ENCODE data around the gene ADPRHL1.

Gene ADPRHL1

GRCh38 chr13:113432506-113433270, 20.6 kb downstream of the ADPRHL1 start:
- DNase-seq (ENCODE audit: low spot score), result no peak

GRCh38 chr13:113431171-113431570, 22.1 kb downstream of the ADPRHL1 start:
- DNase-seq (ENCODE audit: low spot score), result no peak

DNA sequence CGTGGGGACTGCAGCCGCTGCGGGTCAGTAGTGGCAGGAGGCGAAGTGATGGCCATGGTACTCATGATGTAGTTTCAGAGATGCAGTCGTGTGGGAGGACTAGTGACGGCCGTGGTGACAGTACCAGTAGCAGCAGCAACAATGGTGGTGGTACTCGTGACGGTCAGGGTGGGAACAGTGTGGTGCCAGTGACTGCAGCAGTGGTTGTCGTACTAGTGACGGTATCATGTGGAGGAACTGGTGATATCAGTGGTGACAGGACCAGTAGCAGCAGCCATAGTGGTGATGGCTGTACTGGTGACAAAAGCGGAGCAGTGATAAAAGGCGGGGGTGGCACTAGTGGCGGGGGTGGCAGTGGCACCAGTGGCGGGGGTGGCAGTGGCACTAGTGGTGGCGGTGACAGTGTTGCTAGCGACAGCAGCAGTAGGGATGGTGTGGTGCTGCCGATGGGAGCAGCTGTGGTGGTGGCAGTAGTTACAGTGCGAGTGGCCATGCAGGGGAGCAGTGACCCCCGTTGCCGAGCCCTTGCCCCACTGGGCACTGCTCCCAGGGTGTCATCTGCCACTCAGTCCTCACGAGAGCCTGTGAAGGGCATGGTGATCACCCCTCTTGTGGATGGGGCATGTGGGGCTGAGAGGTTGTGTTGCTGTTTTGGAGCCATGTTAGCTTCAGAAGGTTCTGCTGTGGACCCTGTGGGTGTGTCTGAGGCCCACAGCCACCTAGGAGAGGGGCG, 22.7 kb downstream of the ADPRHL1 start:
- DNase-seq (ENCODE audit: low spot score), result no peak

DNA sequence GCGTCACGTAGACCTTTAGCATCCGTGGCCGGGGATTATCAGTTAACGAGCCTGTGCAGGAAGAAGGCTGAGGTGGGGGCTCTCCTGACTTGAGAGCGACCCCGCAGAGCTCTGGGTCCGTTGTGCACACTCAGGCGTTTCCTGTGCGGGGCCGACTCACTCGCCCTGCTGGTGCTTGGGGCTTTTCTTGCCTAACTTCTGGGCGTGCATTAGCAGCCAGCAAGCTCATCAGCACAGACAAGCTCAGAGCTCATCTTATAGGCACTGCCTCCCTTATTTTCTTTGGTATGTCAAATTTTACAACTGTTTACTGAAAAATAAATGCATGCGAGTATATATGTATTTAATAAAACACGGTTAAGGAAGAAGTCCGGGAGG, 23.7 kb downstream of the ADPRHL1 start:
- no peak for DNase-seq (ENCODE audit: low spot score)

GRCh38 chr13:113428871-113429607, 24.2 kb downstream of the ADPRHL1 start:
- DNase-seq (ENCODE audit: low spot score), result no peak

- DNase-seq (ENCODE audit: low spot score), result no peak
These were observed 24.8 kb downstream of the ADPRHL1 start for GRCh38 chr13:113428469-113428865.

DNA sequence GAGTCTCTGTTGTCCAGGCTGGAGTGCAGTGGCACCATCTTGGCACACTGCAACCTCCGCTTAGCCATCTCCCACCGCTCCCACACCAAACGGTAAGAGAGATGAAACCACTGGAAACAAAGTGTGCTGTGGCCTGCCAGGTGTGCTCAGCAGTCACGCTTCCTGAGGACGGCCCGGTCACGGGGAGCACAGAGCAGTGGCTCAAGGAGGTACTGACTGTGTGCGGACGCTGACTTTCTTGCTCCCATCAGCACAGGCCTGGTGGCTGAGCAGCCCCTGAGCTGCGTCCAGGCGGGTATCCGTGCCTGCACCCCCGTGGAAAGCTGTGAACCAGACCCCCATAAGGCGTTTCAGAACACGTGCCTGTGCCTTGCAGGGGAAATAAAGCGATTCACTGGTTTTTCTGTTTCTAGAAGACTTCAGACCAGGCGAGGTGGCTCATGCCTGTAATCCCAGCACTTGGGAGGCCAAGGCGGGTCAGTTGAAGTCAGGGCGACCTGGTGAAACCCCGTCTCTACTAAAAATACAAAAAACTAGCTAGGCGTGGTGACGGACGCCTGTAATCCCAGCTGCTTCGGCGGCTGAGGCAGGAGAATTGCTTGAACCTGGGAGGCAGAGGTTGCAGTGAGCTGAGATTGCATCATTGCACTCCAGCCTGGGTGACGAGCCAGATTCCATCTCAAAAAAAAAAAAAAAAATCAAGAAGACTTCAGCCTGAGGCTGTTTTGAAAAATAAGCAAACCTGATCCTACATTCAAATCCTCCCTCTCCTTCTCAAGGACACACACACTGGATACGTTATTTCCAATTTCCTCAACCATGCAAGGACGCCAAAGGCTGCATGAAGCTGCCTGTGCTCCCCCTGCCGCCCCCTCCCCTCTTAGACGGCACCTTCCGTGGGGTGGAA, 25.5 kb downstream of the ADPRHL1 start:
- DNase-seq (ENCODE audit: low spot score), result no peak

- DNase-seq (ENCODE audit: low spot score), result no peak
These were observed 26.7 kb downstream of the ADPRHL1 start for GRCh38 chr13:113426591-113426986.

DNA sequence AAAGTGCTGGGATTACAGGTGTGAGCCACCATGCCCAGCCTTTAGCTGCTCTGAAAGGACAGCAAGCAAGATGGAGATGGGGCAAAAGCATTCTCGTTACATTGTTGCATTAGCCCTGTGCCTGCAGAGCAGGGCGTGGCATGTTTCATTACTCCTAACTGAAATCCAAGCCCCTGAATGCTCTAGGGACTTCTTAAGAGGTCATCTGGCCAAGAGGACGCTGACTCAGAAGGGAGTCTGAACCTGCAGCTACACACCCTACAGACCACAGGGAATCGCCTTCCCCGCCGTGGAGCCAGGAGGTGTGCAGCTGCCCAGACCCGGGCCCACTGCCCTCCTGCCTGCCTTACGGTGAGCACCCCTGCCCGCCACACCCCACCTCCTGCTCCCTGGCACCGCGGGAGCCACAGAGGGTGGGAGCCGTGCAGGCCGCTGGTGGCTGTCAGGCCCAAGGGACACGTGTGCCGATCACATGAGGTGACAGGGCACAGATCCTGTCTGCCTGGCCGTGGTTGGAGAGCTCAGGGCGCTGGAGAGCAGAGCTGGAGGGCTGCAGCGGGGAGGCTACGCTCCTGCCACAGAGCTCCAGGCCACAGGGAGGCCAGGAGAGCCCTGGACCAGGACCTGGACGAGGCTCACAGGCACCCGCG, 27.2 kb downstream of the ADPRHL1 start:
- DNase-seq (ENCODE audit: low spot score), result no peak

- DNase-seq (ENCODE audit: low spot score), result no peak
These were observed 29.6 kb downstream of the ADPRHL1 start for GRCh38 chr13:113423520-113424163.

GRCh38 chr13:113422807-113423519, 30.3 kb downstream of the ADPRHL1 start:
- DNase-seq (ENCODE audit: low spot score), result no peak

DNA sequence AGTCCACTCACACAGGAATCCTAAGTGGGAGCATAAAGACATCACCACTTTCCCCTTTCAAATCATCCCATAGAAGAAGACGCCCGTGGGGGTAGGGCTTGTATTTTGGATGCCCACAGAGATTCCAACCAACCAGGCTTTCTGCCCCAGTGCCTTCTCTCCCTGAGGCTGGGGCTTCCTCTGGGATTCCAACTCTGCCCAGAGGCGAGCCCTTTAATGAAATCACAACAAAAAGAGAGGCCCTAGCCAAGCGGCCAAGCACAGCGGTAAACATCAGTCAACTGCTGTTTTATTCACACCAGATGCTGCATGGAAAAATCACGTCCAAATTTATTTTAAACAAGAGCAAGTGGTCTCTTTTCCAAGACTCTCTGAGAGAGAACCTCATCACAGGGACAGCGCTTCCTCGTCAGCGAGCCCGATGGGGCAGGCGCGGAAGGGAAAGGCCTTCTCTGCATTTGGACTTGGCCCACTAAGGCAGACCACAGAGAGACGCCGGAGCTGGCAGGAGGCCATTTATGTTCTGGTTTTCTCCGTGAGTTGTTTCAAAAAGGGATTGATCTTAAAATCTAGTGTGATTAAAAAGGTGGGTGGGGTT, 31.5 kb downstream of the ADPRHL1 start:
- no peak for DNase-seq (ENCODE audit: low spot score)

- no peak for DNase-seq (ENCODE audit: low spot score)
These were observed 32.3 kb downstream of the ADPRHL1 start for GRCh38 chr13:113420833-113421600.

DNA sequence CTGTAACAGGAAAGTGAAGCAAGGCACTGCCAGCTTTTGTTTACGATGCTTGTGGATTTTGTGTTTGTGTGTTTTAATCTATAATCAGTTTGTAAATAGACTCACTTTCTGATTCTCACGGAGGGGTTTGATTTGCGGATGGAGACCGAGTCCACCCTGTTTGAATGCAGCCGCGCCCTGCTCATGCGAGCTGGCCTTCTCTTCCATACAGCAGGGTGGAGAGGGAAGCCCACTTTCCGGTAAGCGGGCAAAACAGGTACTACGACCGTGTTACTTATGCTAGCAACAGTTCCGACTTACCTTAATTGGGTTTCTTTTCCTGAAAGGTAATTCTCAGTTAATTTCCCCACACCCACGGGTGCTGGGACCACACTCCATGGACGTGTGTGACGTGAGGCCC, 33.1 kb downstream of the ADPRHL1 start:
- no peak for DNase-seq (ENCODE audit: low spot score)

DNA sequence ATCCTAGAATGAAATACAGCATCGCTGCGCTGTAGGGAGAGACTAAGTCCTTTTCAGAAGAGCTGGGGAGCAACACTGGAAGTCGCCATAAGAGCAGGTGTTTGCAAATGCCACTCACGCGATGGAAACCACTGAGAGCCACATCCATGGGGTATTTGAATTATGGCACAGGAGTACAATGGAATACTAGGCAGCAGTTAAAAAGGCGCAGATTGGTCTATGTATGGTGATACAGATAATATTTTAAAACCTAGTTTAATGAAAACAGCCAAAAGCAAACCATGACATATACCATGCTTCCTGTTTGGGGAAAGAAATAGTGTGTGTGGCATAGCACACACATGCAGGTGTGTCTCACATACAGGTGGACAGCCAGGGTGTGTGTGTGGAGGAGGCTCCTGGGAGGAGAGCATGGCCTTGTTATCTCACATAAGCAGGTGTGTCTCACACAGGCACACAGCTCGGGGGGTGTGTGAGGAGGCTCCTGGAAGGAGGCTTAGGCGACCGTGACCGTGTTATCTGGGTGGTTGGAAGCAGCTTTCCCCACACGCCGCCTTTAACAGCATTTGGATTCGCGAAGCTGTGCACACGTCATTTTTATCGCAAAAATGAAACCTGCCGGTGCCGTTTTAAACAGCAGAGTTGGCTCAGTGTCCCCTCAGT, 33.6 kb downstream of the ADPRHL1 start:
- DNase-seq (ENCODE audit: low spot score), result no peak

DNA sequence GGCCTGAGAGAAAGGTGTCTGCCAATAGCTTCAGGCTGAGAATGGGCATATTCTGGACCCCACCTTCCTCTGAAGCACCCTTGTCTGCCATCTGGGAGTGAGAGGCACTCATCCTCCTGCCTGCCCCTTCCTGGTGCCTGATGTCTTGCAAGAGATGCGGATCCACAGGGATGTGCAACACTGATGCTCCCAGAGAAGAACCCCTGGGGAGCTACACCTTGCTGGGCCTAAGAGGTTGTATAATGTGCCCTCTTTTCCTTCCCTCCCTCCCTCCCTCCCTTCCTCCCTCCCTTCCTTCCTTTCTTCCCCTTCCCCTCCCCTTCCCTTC, 34.6 kb downstream of the ADPRHL1 start:
- no peak for DNase-seq (ENCODE audit: low spot score)

DNA sequence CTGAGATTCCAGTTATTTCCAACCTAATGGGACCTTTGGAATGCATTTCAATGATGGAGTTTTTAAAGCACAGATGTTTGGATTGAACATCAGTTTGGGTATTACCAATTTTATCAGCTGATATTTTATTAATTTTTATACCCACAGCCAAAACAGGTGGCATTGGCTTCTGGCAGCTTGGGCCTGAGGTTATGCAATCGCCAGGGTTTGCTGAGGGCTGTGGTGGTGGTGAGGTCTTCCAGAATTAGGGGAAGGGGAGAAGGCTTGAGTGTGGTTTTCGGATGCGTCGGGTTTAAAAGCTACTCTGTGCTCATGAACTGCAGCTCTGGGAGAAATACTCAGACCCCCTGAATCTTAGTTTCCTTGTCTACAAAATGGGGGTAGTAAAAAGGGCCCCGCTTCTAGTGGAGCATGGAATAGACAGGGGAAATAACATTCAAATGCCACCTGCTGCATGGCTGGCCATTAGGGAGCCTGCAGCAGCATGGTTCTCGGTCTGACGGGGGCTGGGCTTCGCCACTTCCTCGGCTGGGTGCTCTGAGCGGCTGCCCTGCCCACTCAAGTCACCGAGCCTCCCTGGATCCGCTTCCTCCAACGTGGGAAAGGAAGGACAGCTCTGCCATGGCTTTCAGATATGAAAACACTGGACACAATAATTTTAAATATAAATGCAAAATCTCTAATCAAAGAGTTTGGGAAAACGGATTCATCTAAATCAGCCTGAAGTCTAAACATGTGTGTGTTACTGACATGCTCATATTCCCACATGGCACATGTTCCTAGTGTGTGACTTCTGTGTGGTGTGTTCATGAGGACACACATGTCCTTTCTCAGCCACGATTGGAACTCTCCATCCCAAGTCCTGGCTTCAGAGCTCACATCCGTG, 35.2 kb downstream of the ADPRHL1 start:
- DNase-seq (ENCODE audit: low spot score), result no peak

Data from ecto neural progenitor cell (in vitro differentiated cells).